Measurements from ENCODE around the gene ONECUT2.

The ONECUT2 gene

GRCh38 chr18:57523171-57523956 is 88.2 kb downstream of the ONECUT2 start:
- no peak for DNase-seq (ENCODE audit: low read depth in 1 of 2, low spot score in 1 of 2)

GRCh38 chr18:57527556-57528229 is 92.5 kb downstream of the ONECUT2 start:
- no peak for DNase-seq (ENCODE audit: low read depth in 1 of 2, low spot score in 1 of 2)

GRCh38 chr18:57529151-57529550 is 94.0 kb downstream of the ONECUT2 start:
- DNase-seq (ENCODE audit: low read depth in 1 of 2, low spot score in 1 of 2), result no peak

- DNase-seq (ENCODE audit: low read depth in 1 of 2, low spot score in 1 of 2), result no peak
Observed at GRCh38 chr18:57533006-57533867, 98.1 kb downstream of the ONECUT2 start.

- no peak for DNase-seq (ENCODE audit: low read depth in 1 of 2, low spot score in 1 of 2)
Observed at GRCh38 chr18:57533868-57534510, 98.8 kb downstream of the ONECUT2 start.

GRCh38 chr18:57534511-57534909 is 99.3 kb downstream of the ONECUT2 start:
- no peak for DNase-seq (ENCODE audit: low read depth in 1 of 2, low spot score in 1 of 2)

GRCh38 chr18:57538614-57539013 is 103.4 kb downstream of the ONECUT2 start:
- DNase-seq (ENCODE audit: low read depth in 1 of 2, low spot score in 1 of 2), result no peak

GRCh38 chr18:57539702-57540101 is 104.5 kb downstream of the ONECUT2 start:
- DNase-seq (ENCODE audit: low read depth in 1 of 2, low spot score in 1 of 2), result no peak

Measured in stimulated activated CD4-positive, alpha-beta T cell treated with anti-CD3 and anti-CD28 coated beads, Interleukin-15, amount 100 ng/mL, for 1 hour (primary cell).